Smooth muscle cell (in vitro differentiated cells): ENCODE data around the gene FXR1. TPM values are rescaled to one million over a fixed set of nuclear protein-coding genes. Genes with fewer than 3 reads are reported as not detected.

Source experiments
- DNase-seq: peaks from one replicate; lab custom pipeline; 2025; ENCODE audit not compliant: unreplicated experiment; lab: John Stamatoyannopoulos, UW
- H2AFZ ChIP-seq: fragments of 200-600 bp; sonication (generic); 2 replicates; pipeline ENCODE4 v1.6.0; 2016; ENCODE audit warnings: antibody characterized with exemption, low read depth, mild to moderate bottlenecking
- H3F3A ChIP-seq: fragments of 200-600 bp; sonication (generic); 2 replicates; pipeline ENCODE4 v1.6.0; 2017; ENCODE audit warnings: antibody characterized with exemption, low read depth
- H3K27ac ChIP-seq: fragments of 200-600 bp; sonication (generic); 2 replicates; pipeline ENCODE4 v1.5.1; 2016; ENCODE audit warnings: low read depth, mild to moderate bottlenecking
- H3K27me3 ChIP-seq: fragments of 200-600 bp; sonication (generic); 2 replicates; pipeline ENCODE4 v1.6.1; 2016; ENCODE audit warnings: low read depth, mild to moderate bottlenecking
- H3K36me3 ChIP-seq: fragments of 200-600 bp; sonication (generic); 2 replicates; pipeline ENCODE4 v1.5.1; 2016; ENCODE audit warnings: low read depth
- H3K4me1 ChIP-seq: fragments of 200-600 bp; sonication (generic); 2 replicates; pipeline ENCODE4 v1.5.1; 2016; ENCODE audit warnings: low read depth
- H3K4me2 ChIP-seq: fragments of 200-600 bp; sonication (generic); 2 replicates; pipeline ENCODE4 v1.6.0; 2016; ENCODE audit warnings: mild to moderate bottlenecking
- H3K4me3 ChIP-seq: fragments of 200-600 bp; sonication (generic); 2 replicates; pipeline ENCODE4 v1.5.1; 2016; ENCODE audit warnings: mild to moderate bottlenecking
- H3K79me2 ChIP-seq: fragments of 200-600 bp; sonication (generic); 2 replicates; pipeline ENCODE4 v1.6.0; 2016; ENCODE audit warnings: low read depth, mild to moderate bottlenecking
- H3K9ac ChIP-seq: fragments of 200-600 bp; sonication (generic); 2 replicates; pipeline ENCODE4 v1.6.0; 2016; ENCODE audit warnings: low read depth
- H3K9me3 ChIP-seq: fragments of 200-600 bp; sonication (generic); replicated peaks from 2 replicates; pipeline ENCODE4 v1.5.1; 2016; ENCODE audit warnings: low read depth
- H4K20me1 ChIP-seq: fragments of 200-600 bp; sonication (generic); 2 replicates; pipeline ENCODE4 v1.6.0; 2016; ENCODE audit warnings: low read depth
- CTCF ChIP-seq: fragments of 200-600 bp; sonication (generic); IDR thresholded peaks from 2 replicates; pipeline ENCODE4 v1.5.1; 2017; ENCODE audit warnings: borderline replicate concordance, mild to moderate bottlenecking, antibody characterized with exemption; ENCODE audit not compliant: insufficient read depth, poor library complexity, severe bottlenecking
- WGBS: methylation state at CpG from one replicate; pipeline ENCODE4 v1.1.7; 2016; ENCODE audit warnings: low lambda C conversion rate; 5-methylcytosine and 5-hydroxymethylcytosine counted together
- polyA plus RNA-seq: library from polyadenylated mRNA; unstranded; fragments of >200 nt; fragmentation: Nextera tagmentation; extraction: Ambion mirVana; gene quantifications from 2 replicates; pipeline ENCODE4 v1.2.1, GENCODE V29; 2016
- total RNA-seq: library from RNA; depleted of rRNA; stranded (reverse); fragments of >200 nt; gene quantifications from 2 replicates; pipeline ENCODE4 v1.2.3, GENCODE V29; 2014

FXR1 gene
- total and polyA plus RNA-seq, 2 experiments from 2014 or later = 51.0 to 130 TPM

- Histone ChIP-seq H3K27ac (no peak overlapping the region), H3K79me2 (peaks cover 91% of the 10 kb centered on the region), H2AFZ (no peak overlapping the region), H3F3A (no peaks in the 10 kb centered on the region), H3K9ac (no peak overlapping the region), H3K36me3 (peaks cover 7% of the 10 kb centered on the region), H4K20me1 (peaks cover 97% of the 10 kb centered on the region), H3K4me2 (no peak overlapping the region), H3K4me1 (no peaks in the 10 kb centered on the region), H3K4me3 (no peak overlapping the region), H3K9me3 (no peaks in the 10 kb centered on the region), H3K27me3 (no peaks in the 10 kb centered on the region)
- WGBS = 98% methylated on average over 5 of the region's 5 CpGs
- no peak for DNase-seq
- TF ChIP-seq CTCF = no peak
Measured at GRCh38 chr3:180940826-180941225, 28.4 kb downstream of the FXR1 start.

GRCh38 chr3:180947761-180948390, 35.4 kb downstream of the FXR1 start:
- TF ChIP-seq CTCF = no peak
- Histone ChIP-seq H4K20me1 (peaks cover 93% of the 10 kb centered on the region), H3K4me2 (no peak overlapping the region), H3K4me3 (no peak overlapping the region), H3K79me2 (peaks cover 69% of the 10 kb centered on the region), H3K4me1 (no peaks in the 10 kb centered on the region), H3K9ac (no peak overlapping the region), H3K36me3 (peaks cover 21% of the 10 kb centered on the region), H3F3A (no peaks in the 10 kb centered on the region), H3K9me3 (no peaks in the 10 kb centered on the region), H2AFZ (no peak overlapping the region), H3K27ac (no peak overlapping the region), H3K27me3 (no peaks in the 10 kb centered on the region)
- 94% methylated on average over 4 of the region's 4 CpGs for WGBS
- no peak for DNase-seq

GRCh38 chr3:180959691-180960090, 47.2 kb downstream of the FXR1 start:
- no peak for DNase-seq
- Histone ChIP-seq H3F3A (peaks cover 4% of the 10 kb centered on the region), H3K9me3 (no peaks in the 10 kb centered on the region), H3K4me3 (no peak overlapping the region), H3K4me2 (no peak overlapping the region), H3K36me3 (peaks cover 45% of the 10 kb centered on the region), H2AFZ (no peak overlapping the region), H3K79me2 (peaks cover 19% of the 10 kb centered on the region), H4K20me1 (peaks cover 31% of the 10 kb centered on the region), H3K4me1 (no peaks in the 10 kb centered on the region), H3K27me3 (no peaks in the 10 kb centered on the region), H3K9ac (no peak overlapping the region), H3K27ac (no peak overlapping the region)
- no peak for TF ChIP-seq CTCF
- WGBS = 100% methylated on average over 1 of the region's 1 CpG

GRCh38 chr3:180961087-180961486, 48.6 kb downstream of the FXR1 start:
- Histone ChIP-seq H4K20me1 (peaks cover 30% of the 10 kb centered on the region), H3K36me3 (peaks cover 49% of the 10 kb centered on the region), H2AFZ (no peak overlapping the region), H3K9me3 (no peaks in the 10 kb centered on the region), H3K27ac (no peak overlapping the region), H3K79me2 (peaks cover 11% of the 10 kb centered on the region), H3K27me3 (no peaks in the 10 kb centered on the region), H3F3A (peaks cover 4% of the 10 kb centered on the region), H3K4me2 (no peak overlapping the region), H3K4me3 (no peak overlapping the region), H3K4me1 (no peaks in the 10 kb centered on the region), H3K9ac (no peak overlapping the region)
- no peak for DNase-seq
- no peak for TF ChIP-seq CTCF
- 96% methylated on average over 3 of the region's 3 CpGs for WGBS
